ENCODE results near the gene CCDC40.

CCDC40 gene

GRCh38 chr17:80107231-80108021, 71.0 kb downstream of the CCDC40 start:
- no peak overlapping the region for H3K4me3 ChIP-seq (ENCODE audit: low read length)
- no peak for TF ChIP-seq ZNF274 (IDR thresholded peaks at IDR 0.05; ENCODE audit: low read depth, low read length)

GRCh38 chr17:80108036-80108971, 71.9 kb downstream of the CCDC40 start:
- no peak for TF ChIP-seq ZNF274 (IDR thresholded peaks at IDR 0.05; ENCODE audit: low read depth, low read length)
- H3K4me3 ChIP-seq (ENCODE audit: low read length): no peak overlapping the region

DNA sequence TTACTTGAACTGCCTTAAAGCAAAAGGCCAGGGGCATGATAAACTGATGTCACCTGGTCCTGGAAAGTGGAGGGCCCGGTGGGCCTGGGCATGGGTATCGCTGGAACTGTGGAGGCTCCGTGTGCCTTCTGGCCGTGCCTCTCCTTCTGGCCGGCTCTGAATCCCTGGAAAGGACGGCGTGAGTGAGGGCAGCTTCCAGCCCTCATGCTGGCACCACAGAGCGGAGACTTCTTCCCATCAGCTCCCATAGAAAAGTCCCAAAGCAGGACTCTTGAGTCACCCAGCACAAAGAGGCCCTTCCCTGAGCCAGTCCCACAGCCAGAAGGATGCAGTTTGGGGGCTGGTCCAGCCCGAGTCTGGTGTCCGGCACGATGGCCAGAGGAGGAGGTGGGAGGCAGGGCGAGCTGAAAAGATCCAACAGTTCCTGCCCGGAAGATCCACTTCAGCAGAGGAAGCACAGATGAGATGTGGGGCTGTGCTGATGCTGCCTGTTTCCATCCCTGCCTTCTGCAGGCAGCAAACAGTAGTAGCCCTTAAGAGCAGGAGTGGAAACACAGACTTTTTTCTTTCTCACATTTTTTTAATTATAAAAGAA, 72.7 kb downstream of the CCDC40 start:
- no peak for TF ChIP-seq ZNF274 (IDR thresholded peaks at IDR 0.05; ENCODE audit: low read depth, low read length)
- no peak overlapping the region for H3K4me3 ChIP-seq (ENCODE audit: low read length)

DNA sequence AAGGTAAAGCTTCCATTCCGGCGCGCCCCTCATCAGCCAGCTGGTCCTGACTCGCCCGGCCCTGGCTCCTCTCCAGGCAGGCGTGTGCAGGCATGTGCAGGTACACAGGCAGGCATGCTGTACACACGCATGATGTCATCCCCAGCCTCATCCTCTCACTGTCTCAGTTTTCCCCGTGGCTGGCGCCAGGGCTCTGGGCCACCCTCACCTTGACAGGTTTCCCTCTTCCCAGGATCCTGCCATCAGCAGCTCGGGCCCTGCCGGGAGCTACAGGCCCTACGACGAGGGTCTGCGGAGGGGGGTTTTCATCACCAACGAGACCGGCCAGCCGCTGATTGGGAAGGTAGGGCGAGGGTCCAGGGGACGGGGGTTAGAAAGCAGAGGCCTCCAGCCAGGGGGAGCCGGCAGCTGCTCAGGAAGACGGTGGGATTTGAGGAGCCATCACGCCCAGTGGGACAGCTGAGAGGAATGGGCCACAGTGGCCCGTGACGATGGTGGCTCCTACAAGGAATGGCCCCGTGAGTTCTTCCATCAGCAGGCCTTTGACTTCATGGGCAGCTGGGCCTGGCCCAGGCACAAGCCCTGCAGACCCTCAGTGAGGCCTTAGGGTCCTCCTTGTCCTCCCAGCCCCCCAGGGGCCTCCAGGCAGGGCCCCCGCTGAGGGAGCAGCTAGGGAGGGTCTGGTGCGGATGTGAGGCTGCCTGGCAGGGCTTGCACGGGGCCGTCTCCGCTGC, 73.4 kb downstream of the CCDC40 start:
- no peak overlapping the region for H3K4me3 ChIP-seq (ENCODE audit: low read length)
- no peak for TF ChIP-seq ZNF274 (IDR thresholded peaks at IDR 0.05; ENCODE audit: low read depth, low read length)

GRCh38 chr17:80110447-80110812, 74.0 kb downstream of the CCDC40 start:
- no peak overlapping the region for H3K4me3 ChIP-seq (ENCODE audit: low read length)
- TF ChIP-seq ZNF274 (IDR thresholded peaks at IDR 0.05; ENCODE audit: low read depth, low read length): no peak

DNA sequence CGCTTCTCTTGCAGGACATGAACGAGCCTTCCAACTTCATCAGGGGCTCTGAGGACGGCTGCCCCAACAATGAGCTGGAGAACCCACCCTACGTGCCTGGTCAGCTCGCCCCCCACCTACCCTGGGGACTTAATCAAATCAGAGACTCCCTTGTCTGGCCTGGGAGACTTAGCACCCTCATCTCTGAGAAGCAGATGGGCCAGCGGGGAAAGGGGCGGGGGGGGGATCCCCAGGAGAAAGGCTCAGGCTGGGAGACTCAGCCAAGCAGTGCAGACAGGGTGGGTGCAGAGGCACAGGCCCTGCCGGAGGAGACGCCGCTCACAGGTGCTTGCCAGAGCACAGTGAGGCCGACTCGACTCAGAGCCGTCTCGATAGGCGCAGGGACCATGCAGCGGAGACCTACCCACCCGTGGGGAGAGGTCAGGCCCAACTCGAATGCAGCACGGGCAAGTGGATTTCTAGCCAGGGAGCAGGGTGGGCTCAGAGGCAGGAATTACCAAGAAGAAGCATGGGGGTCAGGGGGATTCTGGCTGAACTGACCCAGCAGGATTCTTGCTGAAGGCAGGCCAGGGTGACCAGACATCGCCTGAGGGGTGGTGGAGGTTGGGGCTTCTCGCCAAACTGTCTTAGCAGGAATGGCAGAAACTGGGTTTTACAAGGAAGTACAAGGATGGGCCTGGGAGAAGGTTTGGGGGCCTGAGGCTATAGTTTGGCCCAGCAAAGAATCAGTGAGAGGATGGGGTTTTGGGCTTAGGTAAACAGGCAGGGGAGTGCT, 74.7 kb downstream of the CCDC40 start:
- no peak for TF ChIP-seq ZNF274 (IDR thresholded peaks at IDR 0.05; ENCODE audit: low read depth, low read length)
- no peak overlapping the region for H3K4me3 ChIP-seq (ENCODE audit: low read length)

DNA sequence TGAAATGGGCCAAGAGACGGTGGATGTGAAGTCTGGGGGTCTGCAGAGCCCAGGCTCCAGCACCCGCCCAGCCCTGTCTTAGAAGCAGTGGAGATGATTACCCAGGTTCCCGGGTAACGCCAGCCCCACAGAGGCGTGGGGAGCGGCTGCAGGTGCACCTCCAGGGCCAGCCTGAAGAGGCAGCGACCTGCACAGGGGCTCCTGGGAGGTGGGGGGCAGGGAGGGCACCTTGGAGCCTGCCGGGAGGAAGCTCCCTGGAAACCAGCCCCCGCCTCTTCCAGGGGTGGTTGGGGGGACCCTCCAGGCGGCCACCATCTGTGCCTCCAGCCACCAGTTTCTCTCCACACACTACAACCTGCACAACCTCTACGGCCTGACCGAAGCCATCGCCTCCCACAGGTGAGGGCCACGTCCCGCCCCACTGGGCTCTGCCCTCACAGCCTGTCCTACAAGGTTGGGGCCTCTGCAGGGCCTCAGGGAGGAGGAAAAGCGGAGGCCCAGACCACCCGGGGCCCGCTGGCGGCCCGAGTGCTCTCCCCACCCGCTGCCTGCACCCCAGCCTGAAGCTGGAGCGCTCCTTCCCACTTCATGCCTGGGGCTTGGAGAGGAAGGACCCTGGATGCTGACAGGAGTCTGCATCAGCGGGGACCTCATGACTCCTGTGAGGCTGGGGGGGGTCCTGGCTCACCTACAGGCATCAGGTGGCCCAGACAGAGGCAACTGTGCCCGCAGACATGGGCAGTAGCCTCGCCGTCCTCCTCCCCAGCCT, 75.4 kb downstream of the CCDC40 start:
- H3K4me3 ChIP-seq (ENCODE audit: low read length): no peak overlapping the region
- no peak for TF ChIP-seq ZNF274 (IDR thresholded peaks at IDR 0.05; ENCODE audit: low read depth, low read length)

DNA sequence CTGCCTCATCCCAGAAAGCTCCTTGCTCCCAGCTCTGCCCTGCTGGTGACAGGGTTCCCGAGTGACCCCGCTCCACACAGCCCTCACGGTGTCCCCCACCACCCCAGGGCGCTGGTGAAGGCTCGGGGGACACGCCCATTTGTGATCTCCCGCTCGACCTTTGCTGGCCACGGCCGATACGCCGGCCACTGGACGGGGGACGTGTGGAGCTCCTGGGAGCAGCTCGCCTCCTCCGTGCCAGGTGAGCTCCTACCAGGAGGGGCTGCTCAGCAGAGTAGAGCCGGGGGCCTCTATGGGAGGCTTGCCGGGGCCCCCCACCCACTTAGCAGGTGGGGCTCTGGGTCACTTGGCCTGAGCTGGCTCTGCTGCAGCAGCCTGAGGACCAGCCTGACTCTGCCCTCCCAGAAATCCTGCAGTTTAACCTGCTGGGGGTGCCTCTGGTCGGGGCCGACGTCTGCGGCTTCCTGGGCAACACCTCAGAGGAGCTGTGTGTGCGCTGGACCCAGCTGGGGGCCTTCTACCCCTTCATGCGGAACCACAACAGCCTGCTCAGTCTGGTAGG, 76.1 kb downstream of the CCDC40 start:
- H3K4me3 ChIP-seq (ENCODE audit: low read length): no peak overlapping the region
- no peak for TF ChIP-seq ZNF274 (IDR thresholded peaks at IDR 0.05; ENCODE audit: low read depth, low read length)

- TF ChIP-seq ZNF274 (IDR thresholded peaks at IDR 0.05; ENCODE audit: low read depth, low read length): no peak
- no peak overlapping the region for H3K4me3 ChIP-seq (ENCODE audit: low read length)
Observed at GRCh38 chr17:80113033-80113484, 76.6 kb downstream of the CCDC40 start.

GRCh38 chr17:80114758-80115157, 78.3 kb downstream of the CCDC40 start:
- H3K4me3 ChIP-seq (ENCODE audit: low read length): no peak overlapping the region
- TF ChIP-seq ZNF274 (IDR thresholded peaks at IDR 0.05; ENCODE audit: low read depth, low read length): no peak

DNA sequence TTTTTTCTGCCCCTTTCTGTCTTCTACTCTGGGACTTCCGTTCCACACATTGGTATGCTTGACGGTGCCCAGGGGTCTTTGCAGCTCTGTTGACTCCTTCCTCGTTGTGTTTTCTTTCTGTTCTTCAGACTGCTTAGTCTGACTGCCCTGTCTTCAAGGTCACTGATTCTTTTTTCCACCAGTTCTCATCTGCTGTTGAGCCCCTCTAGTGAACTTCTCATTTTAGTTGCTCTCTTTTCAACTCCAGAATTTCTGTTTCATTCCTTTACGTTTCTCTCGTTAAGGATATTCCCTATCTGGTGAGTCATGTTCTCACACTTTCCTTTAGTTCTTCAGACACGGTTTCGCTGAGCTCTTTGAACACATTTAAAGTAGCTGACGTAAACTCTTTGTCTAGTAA, 78.7 kb downstream of the CCDC40 start:
- no peak for TF ChIP-seq ZNF274 (IDR thresholded peaks at IDR 0.05; ENCODE audit: low read depth, low read length)
- H3K4me3 ChIP-seq (ENCODE audit: low read length): no peak overlapping the region

- TF ChIP-seq ZNF274 (IDR thresholded peaks at IDR 0.05; ENCODE audit: low read depth, low read length): no peak
- no peak overlapping the region for H3K4me3 ChIP-seq (ENCODE audit: low read length)
Observed at GRCh38 chr17:80116276-80116920, 80.0 kb downstream of the CCDC40 start.
